Stimulated activated CD4-positive, alpha-beta T cell treated with anti-CD3 and anti-CD28 coated beads, Interleukin-15, amount 100 ng/mL, for 48 hours (primary cell): ENCODE data around the gene CLCN7.

Experiments used
- DNase-seq, 2 donors: peaks; one replicate each; pipeline ENCODE4 v3.0.0-alpha.2; 2020; ENCODE audit warnings: low read depth in 2 of 2

Gene CLCN7

DNA sequence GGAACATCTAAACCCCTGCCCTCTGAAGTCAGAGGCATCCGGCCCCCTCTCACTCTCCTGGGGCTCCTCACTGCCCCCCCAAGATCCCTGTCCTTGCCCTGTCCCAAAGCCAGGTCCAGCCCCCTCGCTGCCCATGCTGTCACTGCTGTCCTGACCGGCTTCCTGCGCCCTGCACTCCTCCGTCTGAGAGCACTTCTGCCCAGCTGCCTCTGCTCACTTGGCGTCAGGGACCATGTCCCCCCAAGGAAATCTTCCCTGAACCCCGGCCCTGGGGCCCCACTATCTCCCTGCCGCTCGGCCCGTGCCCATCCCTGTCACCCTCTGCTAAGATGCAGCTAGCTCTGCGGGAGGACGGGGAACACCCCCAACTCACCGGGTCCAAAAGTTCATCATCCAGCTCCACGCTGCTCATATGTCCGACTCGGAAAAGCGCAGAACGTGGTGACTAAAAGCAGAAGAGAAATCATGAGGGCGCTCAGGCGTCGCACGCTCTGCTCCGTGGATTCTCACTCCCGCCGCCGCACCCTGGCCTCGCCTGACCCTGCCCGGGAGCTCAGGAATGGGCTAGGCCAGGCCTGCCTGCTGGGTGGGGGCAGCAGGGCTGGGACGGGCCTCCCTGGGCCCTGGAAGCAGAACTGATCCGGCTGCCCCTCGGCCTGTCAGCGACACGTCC lies 9.8 kb downstream of the CLCN7 start:
- no peak for DNase-seq

DNA sequence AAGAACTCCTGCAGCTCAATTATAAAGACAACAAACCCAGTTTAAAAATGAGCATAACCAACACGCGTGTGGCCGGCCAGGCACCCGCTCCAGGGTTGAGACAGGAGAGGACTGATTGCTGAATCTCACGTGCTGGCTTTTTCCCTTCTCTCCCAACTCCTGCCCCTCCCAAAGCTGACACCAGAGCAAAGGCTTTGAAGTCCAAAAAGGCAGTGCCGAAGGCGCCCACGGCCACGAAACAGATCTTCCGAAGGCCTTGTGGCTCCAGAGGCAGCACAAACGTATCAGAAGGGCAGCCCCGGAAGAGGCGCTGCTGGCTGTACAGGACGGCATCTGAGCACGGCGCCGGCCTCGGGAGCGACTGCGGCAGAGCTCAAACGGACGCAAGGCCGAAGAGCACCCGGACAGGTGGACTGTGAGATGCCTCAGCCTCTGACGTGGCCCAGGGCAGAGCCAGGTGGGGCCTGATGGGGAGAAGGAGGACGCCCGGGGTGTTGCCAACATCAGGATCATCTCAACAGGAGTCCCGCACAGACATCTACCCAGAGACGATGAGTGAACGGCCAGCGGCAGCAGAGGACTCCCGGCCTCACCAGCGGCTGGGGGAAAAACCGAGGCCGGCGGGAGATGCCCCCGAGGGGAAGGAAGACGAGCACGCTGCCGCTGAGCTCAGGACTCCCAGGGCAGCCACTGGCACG lies 10.5 kb downstream of the CLCN7 start:
- DNase-seq, result no peak

DNA sequence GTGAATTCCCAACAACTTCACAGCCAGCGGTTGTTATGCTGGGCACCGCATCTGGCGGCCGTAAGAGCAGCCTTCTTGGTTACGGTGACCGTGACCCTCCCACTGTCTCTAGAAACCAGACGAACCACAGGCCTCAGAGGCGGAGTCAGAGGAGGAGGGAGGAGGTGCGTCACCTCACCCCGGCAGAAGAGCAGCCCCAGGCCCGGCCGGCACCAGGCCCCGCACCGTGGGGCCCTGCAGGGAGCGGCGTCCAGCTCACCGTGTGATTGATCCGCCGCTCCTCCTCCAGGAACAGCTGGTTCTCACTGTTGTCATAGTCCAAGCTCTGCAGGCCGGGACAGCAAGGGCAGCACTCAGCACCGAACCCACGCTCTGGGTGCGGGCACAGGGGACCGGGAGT lies 13.7 kb downstream of the CLCN7 start:
- DNase-seq, result no peak

GRCh38 chr16:1460602-1461138 lies 14.2 kb downstream of the CLCN7 start:
- DNase-seq, result no peak

DNA sequence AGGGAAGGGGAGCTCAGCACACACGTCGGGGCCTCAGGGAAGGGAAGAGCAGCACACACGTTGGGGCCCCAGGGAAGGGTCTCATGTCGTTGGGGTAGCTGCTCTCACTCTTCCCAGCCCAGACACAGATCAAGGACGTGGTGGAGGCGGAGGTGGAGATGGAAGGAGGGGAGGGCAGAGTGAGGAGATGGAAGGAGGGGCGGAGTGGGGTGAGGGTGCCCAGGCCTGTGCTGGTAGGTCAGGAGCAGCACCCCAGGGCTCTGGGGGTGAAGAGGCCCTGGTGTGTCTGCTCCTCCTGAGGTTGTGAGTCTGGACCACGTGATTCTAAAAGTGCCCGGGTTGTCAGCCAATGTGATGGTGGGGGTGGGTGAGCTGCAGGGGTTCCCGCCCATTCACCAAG lies 14.9 kb downstream of the CLCN7 start:
- no peak for DNase-seq

GRCh38 chr16:1458977-1459341 lies 15.9 kb downstream of the CLCN7 start:
- no peak for DNase-seq

- peak; percentile 25 to 26 for DNase-seq
These were observed 16.4 kb downstream of the CLCN7 start for GRCh38 chr16:1458336-1458976.

GRCh38 chr16:1457489-1458245 lies 17.2 kb downstream of the CLCN7 start:
- DNase-seq, result no peak

- no peak for DNase-seq
These were observed 17.9 kb downstream of the CLCN7 start for GRCh38 chr16:1456951-1457350.

DNA sequence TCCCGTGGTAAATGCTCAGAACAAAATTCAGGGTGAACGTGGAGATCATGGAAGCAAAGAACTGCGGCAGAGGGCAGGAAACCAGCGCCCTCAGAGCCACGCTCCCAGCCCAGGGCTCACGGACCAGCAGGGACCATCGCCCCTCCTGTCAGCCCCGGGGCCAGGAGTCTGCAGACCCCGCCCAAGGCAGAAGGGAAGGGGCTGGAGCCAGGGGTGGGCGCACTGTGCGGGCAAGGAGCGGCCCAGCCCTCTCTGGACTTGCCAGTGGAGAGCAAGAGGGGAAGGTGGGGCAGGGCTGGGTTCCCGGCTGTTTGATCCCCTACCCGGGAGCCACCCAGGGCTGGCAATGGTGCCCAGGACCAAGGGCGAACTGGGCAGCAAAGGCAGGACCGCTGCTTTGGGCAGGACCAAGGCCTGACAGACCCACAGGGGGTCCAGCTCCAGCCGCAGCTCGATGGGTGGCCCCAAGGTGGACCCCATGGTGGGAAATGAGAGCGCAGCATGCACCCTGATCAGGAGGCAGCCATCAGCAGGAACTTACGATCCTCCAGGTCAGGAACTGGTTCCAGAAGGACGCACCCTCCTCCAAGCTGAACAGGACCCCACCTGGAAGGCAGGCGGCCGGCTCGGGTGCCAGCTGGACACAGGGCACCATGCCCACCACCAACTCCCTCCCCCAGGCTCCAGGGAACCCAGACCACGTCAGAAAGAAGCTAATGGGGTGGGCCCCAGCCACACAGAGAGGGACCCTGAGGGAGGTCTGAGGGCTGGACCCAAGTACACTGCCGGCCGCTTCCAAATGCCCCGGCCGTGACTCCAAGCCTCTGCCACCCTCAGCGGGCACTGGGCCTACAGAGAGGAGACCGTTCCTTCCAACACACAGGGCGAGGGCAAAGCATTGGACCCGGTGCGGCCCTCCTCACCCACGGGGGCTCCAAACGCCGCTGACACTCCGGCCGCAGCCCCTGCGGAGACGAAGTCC lies 19.3 kb downstream of the CLCN7 start:
- no peak for DNase-seq

GRCh38 chr16:1454561-1454960 lies 20.3 kb downstream of the CLCN7 start:
- no peak for DNase-seq

- DNase-seq, result no peak
These were observed 21.5 kb downstream of the CLCN7 start for GRCh38 chr16:1453316-1453715.

GRCh38 chr16:1452530-1452929 lies 22.3 kb downstream of the CLCN7 start:
- no peak for DNase-seq

GRCh38 chr16:1451702-1452392 lies 23.0 kb downstream of the CLCN7 start:
- no peak for DNase-seq

GRCh38 chr16:1450841-1451240 lies 24.0 kb downstream of the CLCN7 start:
- no peak for DNase-seq

- DNase-seq, result no peak
These were observed 24.6 kb downstream of the CLCN7 start for GRCh38 chr16:1450218-1450617.

GRCh38 chr16:1449201-1449788 lies 25.5 kb downstream of the CLCN7 start:
- DNase-seq, result no peak

DNA sequence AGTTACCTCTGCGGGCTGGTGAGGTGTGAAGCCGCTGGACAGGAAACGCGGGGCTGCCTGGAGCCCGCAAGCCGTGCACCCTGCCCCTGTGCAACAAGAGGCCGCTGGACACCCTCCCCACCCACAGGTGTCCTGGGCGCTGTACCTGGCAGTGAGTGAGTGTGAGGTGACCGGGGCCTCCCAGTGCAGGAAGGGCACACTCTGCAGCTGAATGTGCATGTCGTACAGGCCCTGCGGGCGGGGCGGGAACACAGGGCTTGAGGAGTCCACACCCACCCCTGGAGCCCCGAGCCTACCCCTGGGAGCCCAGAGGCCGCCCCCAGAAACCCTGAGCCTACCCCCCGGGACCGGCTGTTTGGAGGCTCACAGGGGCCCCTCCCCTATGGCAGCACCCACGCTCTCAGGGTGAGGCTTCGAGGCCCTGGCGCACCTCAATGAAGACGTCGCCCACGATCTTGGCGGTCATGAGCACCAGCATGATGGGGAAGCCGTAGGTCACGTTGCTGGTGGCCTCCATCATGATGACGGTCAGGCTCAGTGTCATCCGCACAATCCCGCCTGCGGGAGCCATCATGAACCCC lies 26.2 kb downstream of the CLCN7 start:
- DNase-seq, result no peak

GRCh38 chr16:1447965-1448364 lies 26.9 kb downstream of the CLCN7 start:
- DNase-seq, result no peak
